ENCODE measurements around the gene SIRPA.
A peak's percentile ranks its signal among the peaks of the same experiment; 100 is the strongest.

The SIRPA gene

GRCh38 chr20:1870792-1871550 is 24.2 kb upstream of the SIRPA start:
- DNase-seq = peak in 1 of 2 experiments; percentile 36

DNA sequence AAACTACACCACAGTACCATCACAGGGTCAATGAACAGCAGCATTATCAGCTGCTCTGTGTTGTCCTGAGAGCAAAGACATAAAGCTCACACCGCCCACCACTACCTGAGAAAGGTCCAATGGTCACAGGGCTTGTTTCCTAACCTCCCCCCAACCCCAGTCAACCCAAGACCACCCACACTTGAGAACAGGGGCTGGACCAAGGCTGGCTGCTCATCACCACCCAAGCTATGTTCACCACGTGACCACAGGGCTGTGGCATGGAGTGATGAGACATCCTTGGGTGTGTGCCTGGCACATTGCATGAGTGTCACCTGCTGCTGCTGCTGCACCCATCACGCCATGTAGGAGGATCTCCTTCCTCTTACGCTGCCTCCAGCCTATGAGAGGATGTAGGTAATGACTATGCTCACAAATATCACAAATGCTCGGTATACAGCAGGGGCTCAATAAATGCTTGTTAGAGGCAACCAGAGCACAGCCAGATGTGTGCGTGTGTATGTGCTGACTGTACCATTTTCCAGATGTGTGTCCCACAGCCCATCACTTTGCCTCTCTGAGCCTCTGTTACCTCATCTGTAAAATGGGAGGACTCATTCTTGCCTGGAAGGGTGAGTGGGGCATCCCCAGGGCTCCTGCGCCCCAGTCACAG is 23.3 kb upstream of the SIRPA start:
- no peak for DNase-seq

GRCh38 chr20:1872459-1873097 is 22.6 kb upstream of the SIRPA start:
- DNase-seq = no peak

- DNase-seq = peak; percentile 54 to 61
Observed at GRCh38 chr20:1874450-1875182, 20.6 kb upstream of the SIRPA start.

- DNase-seq = no peak
Observed at GRCh38 chr20:1875183-1875554, 20.0 kb upstream of the SIRPA start.

- DNase-seq = no peak
Observed at GRCh38 chr20:1875762-1876161, 19.4 kb upstream of the SIRPA start.

- DNase-seq = no peak
Observed at GRCh38 chr20:1876217-1876921, 18.8 kb upstream of the SIRPA start.

GRCh38 chr20:1876975-1877608 is 18.1 kb upstream of the SIRPA start:
- no peak for DNase-seq

DNA sequence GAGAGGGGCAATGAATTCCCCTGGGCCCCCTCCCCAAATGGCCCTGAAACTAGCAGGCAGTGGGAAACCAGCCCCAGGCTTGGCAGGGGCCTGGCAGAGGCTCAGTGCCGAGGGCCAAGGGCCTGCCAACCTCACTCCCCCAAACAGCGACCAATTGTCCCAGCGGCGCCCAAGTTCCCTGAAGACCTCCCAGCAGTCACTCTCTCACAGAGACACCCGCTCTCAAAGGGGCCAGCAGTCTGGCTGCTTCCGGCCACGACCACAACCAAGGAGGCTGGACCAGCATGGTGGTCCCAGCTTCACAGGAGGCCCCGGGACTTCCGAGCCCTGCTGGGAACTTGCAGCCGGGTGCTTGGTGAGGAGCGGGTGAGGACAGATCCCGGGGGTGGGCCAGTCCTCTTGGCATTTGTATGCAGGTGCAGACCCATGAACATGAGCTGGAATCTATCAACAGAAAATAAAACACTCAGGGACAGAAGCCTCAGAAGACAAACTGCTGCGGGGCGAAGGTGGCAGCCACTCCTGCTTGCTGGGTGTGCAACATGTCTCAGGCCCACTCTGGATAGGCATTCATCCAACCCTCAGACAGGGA is 17.5 kb upstream of the SIRPA start:
- no peak for DNase-seq

DNA sequence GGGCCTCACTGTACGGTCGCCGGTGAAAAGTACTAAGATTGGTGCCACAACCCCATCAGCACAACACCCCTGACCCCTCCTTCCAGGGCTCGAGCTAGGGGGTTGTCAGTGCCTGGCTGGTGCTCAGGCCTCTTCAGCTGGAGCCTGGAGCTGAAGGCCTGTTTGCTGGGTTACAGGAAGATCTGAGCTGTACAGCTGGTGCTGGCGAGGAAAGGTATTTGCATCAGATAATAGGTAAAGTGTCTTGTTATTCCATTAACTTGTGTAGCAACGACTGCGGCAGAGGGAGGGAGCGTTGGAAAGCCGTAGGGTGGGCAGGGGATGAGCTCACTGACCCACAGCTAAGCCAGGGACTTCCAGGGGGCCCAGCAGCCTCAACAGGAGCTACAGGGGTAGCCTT is 15.8 kb upstream of the SIRPA start:
- no peak for DNase-seq

DNA sequence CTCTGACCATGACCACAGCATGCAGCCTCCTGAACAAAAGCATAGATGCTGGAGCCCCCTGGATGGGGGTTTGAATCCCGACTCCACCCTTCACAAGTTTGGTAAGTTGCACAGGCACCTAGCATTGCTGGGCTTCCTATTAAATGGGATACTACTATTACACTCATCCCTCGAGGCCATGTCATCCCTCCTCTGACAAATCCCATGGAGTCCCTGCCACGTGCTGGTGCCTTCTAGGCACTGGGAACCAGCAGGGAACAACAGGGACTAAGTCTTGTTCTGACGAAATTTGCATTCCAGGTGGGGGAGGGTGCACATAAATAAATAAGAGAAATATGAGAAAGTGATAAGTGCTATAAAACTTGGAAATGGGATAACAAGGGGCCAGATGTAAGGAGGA is 15.3 kb upstream of the SIRPA start:
- no peak for DNase-seq

DNA sequence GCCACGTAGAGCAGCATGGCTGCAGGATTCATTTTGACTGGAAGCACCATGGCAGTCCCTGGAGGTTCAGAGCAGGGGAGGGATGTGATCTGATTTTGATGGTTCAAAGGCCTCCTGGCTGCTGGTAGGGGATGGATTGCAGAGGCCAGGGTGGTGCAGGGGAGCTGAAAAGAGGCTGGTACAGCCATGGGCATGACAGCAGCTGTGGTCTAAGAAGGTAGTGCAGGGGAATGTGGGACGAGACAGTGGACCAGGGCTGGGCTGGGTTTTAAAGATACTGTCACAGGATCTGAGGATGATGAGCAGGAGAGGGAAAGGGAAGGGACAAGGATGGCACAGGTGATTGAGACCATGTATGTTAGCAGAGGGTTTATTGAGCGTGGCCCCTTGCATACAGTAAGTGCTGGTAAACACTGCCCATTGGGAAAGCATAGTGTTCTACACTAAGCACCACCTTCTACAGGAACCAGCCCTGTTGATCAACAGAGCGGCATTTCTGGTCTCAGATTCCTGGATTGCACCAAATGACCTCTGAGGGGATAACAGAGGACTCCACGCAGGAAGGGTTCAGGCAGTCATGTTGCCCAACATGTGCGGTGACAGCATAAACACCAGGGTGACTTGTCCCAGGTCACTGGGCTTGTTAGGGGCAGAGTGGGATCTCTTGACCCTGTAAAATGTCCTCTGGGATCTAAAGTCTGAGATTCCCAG is 14.5 kb upstream of the SIRPA start:
- DNase-seq = no peak

DNA sequence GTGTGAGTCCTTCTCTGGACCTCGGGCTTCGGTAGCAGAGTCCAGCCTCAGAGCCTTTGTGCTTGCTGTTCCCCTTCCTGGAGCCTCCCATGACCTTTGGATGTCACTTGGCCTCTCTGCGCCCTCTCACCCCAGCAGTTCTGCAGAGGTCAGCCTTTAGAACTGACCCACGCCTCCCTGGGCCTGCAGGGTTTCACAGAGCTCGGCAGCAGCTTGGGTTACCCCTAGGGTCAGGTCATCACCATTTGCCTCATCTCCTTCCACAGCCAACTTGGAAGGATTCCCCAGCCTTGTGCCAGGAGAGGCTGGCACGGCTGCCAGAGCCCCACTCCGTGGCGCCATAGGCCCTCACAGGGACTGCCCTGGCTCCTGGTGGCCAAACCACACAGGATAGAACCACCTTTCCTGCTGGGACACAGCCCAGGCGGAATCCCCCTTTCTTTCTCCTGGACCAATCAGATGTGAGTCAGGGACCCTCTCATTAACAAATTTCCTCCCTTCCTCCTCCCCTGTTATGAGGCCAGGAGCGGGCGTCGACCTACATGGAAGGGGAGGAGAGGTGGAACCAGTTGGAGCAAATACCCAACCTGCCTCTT is 13.9 kb upstream of the SIRPA start:
- DNase-seq = no peak

GRCh38 chr20:1882026-1882425 is 13.2 kb upstream of the SIRPA start:
- no peak for DNase-seq

GRCh38 chr20:1883986-1884385 is 11.2 kb upstream of the SIRPA start:
- DNase-seq = no peak

GRCh38 chr20:1885254-1885653 is 10.0 kb upstream of the SIRPA start:
- no peak for DNase-seq

GRCh38 chr20:1885940-1886693 is 9.1 kb upstream of the SIRPA start:
- no peak for DNase-seq

GRCh38 chr20:1887321-1887720 is 7.9 kb upstream of the SIRPA start:
- DNase-seq = no peak

GRCh38 chr20:1887756-1888155 is 7.5 kb upstream of the SIRPA start:
- no peak for DNase-seq

Data from Kasumi-1 (cell line).